ENCODE results near the gene BST2. TPM values are rescaled to one million over a fixed set of nuclear protein-coding genes. Genes with fewer than 3 reads are reported as not detected.

The BST2 gene
- total RNA-seq, 2 donors from 2014 or later, result 113 to 144 TPM

DNA sequence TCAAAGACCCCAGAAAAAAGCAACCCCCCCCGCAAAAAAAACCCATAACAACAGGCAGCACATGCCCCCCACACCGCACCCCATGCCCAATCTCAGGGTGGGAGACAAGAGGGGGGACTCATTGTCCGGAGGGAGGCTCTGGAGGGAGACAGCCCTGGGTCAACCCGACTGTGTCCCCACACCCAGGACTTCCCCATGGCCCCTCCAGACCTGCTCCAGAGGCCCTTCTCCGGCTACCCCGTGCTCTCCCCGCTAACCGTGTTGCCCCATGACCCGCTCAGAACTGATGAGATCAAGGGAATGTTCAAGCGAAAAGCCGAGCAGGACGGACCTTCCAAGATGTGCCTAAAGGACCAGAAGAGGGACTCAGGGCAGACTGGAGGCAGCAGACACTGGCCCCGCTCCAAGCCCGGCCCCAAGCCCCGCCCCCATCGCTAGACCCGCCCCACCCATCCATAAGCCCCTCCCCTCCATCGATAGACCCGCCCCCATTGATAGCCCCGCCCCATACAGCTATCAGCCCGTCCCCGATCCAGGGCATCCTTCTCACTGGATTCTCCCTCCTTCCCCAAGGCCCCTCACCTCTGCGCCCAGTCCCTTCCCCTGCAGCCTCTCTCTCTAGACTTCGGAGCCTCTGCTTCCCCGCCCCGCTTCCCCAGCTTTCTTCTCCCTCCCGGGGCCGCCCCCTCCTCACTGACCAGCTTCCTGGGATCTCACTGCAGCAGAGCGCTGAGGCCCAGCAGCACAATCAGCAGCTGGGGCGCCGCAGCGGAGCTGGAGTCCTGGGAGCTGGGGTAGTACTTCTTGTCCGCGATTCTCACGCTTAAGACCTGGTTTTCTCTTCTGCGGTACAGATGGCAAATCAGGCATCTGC lies 2.2 kb downstream of the BST2 start:
- peaks cover 22 to 35% of the 10 kb centered on the region in 2 donors for H3K4me1 ChIP-seq (ENCODE audit: control insufficient read depth in 1 of 2, low read depth in 2 of 2)
- TF ChIP-seq, protein P1, sequence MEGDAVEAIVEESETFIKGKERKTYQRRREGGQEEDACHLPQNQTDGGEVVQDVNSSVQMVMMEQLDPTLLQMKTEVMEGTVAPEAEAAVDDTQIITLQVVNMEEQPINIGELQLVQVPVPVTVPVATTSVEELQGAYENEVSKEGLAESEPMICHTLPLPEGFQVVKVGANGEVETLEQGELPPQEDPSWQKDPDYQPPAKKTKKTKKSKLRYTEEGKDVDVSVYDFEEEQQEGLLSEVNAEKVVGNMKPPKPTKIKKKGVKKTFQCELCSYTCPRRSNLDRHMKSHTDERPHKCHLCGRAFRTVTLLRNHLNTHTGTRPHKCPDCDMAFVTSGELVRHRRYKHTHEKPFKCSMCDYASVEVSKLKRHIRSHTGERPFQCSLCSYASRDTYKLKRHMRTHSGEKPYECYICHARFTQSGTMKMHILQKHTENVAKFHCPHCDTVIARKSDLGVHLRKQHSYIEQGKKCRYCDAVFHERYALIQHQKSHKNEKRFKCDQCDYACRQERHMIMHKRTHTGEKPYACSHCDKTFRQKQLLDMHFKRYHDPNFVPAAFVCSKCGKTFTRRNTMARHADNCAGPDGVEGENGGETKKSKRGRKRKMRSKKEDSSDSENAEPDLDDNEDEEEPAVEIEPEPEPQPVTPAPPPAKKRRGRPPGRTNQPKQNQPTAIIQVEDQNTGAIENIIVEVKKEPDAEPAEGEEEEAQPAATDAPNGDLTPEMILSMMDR (IDR thresholded peaks at IDR 0.05), result no peak
- no peaks in the 10 kb centered on the region for H3K9me3 ChIP-seq
- H3K4me3 ChIP-seq, result peak overlapping the region; percentile 70
- H3K27me3 ChIP-seq (replicated peaks; ENCODE audit: insufficient read depth), result no peaks in the 10 kb centered on the region
- no peaks in the 10 kb centered on the region for H3K36me3 ChIP-seq
- no peak for DNase-seq (ENCODE audit: low spot score)
- no peak overlapping the region for H3K27ac ChIP-seq
- no peak for ATAC-seq (ENCODE audit: insufficient number of reproducible peaks, low FRiP score, low read depth)

DNA sequence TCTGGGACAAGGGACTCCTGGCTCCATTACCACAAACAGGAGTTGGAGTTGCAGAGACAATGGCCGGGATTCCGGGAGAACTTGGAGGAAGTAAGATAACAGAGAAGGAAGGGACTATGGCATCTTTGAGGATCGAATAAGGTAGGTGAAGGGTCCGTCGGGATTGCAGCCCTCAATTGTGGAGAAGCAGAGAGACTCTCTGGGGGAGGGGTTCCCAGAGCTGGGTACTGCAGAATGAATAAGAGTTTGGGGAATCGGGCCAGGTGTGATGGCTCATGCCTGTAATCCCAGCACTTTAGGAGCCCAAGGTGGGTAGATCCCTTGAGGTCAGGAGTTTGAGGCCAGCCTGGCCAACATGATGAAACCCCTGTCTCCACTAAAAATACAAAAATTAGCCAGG lies 3.8 kb downstream of the BST2 start:
- no peaks in the 10 kb centered on the region for H3K9me3 ChIP-seq
- no peak overlapping the region for H3K27ac ChIP-seq
- peaks cover 15 to 30% of the 10 kb centered on the region in 2 donors for H3K4me1 ChIP-seq (ENCODE audit: control insufficient read depth in 1 of 2, low read depth in 2 of 2)
- H3K4me3 ChIP-seq, result no peak overlapping the region
- no peak for ATAC-seq (ENCODE audit: insufficient number of reproducible peaks, low FRiP score, low read depth)
- no peaks in the 10 kb centered on the region for H3K36me3 ChIP-seq
- TF ChIP-seq, protein P1 (IDR thresholded peaks at IDR 0.05), result no peak
- no peaks in the 10 kb centered on the region for H3K27me3 ChIP-seq (replicated peaks; ENCODE audit: insufficient read depth)
- DNase-seq (ENCODE audit: low spot score), result no peak

DNA sequence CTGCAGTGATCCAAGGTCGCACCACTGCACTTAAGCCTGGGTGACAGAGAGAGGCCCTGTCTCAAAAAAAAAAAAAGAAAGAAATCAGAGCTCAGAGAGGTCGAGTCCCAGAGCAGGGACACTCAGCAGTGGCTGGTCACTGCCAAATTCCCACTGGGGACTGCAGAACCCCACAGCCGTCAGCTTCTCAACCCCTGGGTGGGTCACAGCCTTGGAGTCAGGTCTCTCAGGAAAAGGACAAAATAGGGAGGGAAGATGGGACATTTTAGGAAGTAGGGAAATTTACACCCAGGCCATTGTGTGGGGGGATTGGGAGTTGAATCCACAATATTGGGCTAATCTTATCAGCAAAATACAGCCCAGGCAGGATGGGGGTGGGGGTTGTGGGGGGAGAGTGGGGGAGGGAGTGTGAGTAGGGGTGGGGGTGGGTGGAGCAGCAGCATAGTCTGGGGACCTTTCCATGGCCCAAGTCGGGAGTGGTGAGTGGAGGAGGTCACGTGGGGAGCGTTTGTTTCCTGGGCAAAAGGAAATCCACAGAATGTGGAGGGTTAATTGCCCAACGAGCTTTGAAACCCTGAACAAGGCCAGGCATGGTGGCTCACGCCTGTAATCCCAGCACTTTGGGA lies 6.4 kb downstream of the BST2 start:
- TF ChIP-seq, protein P1 (IDR thresholded peaks at IDR 0.05), result no peak
- no peaks in the 10 kb centered on the region for H3K27me3 ChIP-seq (replicated peaks; ENCODE audit: insufficient read depth)
- ATAC-seq (ENCODE audit: insufficient number of reproducible peaks, low FRiP score, low read depth), result no peak

DNA sequence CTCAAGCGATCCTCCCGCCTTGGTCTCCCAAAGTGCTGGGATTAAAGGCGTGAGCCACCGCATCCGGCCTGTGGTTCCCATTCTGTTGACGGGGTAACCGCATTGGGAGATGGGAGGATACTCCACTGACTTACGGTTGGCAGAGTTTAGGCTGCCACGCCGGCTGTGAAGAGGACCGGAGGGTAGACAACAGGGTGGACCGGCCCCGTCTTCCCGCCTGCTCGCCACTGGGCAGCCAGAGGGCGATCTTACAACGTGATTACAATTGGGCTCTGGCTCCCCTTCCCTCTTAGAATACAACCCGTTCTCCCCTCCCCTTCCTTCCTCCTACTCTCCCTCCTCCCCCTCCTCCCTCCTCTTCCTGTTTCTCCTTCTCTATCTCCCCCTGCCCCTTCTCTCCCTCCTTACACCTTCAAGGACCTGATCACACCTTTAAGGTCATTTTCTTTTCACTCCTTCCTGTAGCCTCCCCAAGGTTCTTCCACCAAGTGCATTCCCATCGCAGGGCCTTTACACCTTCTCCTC lies 10.5 kb downstream of the BST2 start:
- DNase-seq (ENCODE audit: low spot score) (no peak), ATAC-seq (ENCODE audit: insufficient number of reproducible peaks, low FRiP score, low read depth) (no peak)
- TF ChIP-seq, protein P1 (IDR thresholded peaks at IDR 0.05), result peak; percentile 54

More for the DNA sequence above, 6.4 kb downstream of the BST2 start:
- Histone ChIP-seq H3K4me1 (ENCODE audit: control insufficient read depth in 1 of 2, low read depth in 2 of 2) (peaks cover 1 to 6% of the 10 kb centered on the region in 2 donors), H3K36me3 (no peaks in the 10 kb centered on the region), H3K9me3 (no peaks in the 10 kb centered on the region), H3K4me3 (no peak overlapping the region), H3K27ac (no peak overlapping the region)
- no peak for DNase-seq (ENCODE audit: low spot score)

DNA sequence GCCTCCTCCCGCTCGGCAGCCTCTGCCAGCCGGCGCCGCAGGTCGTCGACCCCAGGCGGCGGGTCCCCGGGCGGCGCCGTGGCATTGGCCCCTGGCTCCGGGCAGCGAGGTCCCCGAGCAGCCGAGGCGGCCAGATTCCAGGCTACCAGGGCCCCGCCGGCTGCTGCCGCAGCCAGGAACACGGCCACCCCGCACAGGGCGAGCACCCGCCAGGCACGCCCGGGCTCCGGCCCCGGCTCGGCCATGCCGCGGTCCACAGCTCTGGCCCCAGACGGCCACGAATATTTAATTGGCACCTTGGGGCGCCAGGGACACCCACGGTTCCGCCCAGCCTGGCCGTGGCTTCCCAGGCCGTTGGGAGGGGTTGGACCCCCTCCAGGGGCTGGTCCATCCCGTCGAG lies 11.5 kb downstream of the BST2 start, which contains the start of gene CCDC194:
Gene CCDC194, minus strand, starts transcription at position 283 of the 400 bp plus-strand sequence. Its CDS starts 38 bp downstream, at position 245.
- Histone ChIP-seq H3K27ac (no peak within 1 kb of the TSS), H3K4me3 (no peak within 1 kb of the TSS), H3K4me1 (ENCODE audit: control insufficient read depth in 1 of 2, low read depth in 2 of 2) (peaks cover 3 to 13% of the 10 kb centered on the region in 2 donors)

More for the DNA sequence above, 10.5 kb downstream of the BST2 start:
- H3K4me1 ChIP-seq (ENCODE audit: control insufficient read depth in 1 of 2, low read depth in 2 of 2), result peaks cover 3 to 13% of the 10 kb centered on the region in 2 donors
- H3K27me3 ChIP-seq (replicated peaks; ENCODE audit: insufficient read depth), result no peaks in the 10 kb centered on the region
- no peak overlapping the region for H3K27ac ChIP-seq
- no peaks in the 10 kb centered on the region for H3K36me3 ChIP-seq
- H3K4me3 ChIP-seq, result no peak overlapping the region
- no peaks in the 10 kb centered on the region for H3K9me3 ChIP-seq

More for the DNA sequence above, 11.5 kb downstream of the BST2 start, which contains the start of gene CCDC194:
- H3K36me3 ChIP-seq, result no peaks in the 10 kb centered on the region
- TF ChIP-seq, protein P1 (IDR thresholded peaks at IDR 0.05), result no peak
- no peaks in the 10 kb centered on the region for H3K27me3 ChIP-seq (replicated peaks; ENCODE audit: insufficient read depth)
- H3K9me3 ChIP-seq, result no peaks in the 10 kb centered on the region
- ATAC-seq (ENCODE audit: insufficient number of reproducible peaks, low FRiP score, low read depth) (no peak), DNase-seq (ENCODE audit: low spot score) (no peak)

Measured in thoracic aorta (tissue), 2 donors.